Ecto neural progenitor cell (in vitro differentiated cells): Measurements from ENCODE around the gene ZFHX3.
A peak's percentile ranks its signal among the peaks of the same experiment; 100 is the strongest.

Experiments used
- DNase-seq: peaks from one replicate; pipeline ENCODE4 v3.0.0-alpha.2; 2018; ENCODE audit warnings: low spot score

Gene ZFHX3

GRCh38 chr16:72793017-72793416, 254.9 kb downstream of the ZFHX3 start:
- DNase-seq: no peak

- DNase-seq: no peak
Observed at GRCh38 chr16:72791786-72792185, 256.1 kb downstream of the ZFHX3 start.

GRCh38 chr16:72789921-72790320, 258.0 kb downstream of the ZFHX3 start:
- no peak for DNase-seq

GRCh38 chr16:72789465-72789864, 258.5 kb downstream of the ZFHX3 start:
- DNase-seq: no peak

- no peak for DNase-seq
Observed at GRCh38 chr16:72788269-72788809, 259.6 kb downstream of the ZFHX3 start.

- DNase-seq: peak; percentile 76
Observed at GRCh38 chr16:72787514-72788268, 260.2 kb downstream of the ZFHX3 start.

- DNase-seq: no peak
Observed at GRCh38 chr16:72787130-72787513, 260.8 kb downstream of the ZFHX3 start.

- DNase-seq: no peak
Observed at GRCh38 chr16:72786606-72787005, 261.3 kb downstream of the ZFHX3 start.

- DNase-seq: no peak
Observed at GRCh38 chr16:72785886-72786285, 262.0 kb downstream of the ZFHX3 start.

- no peak for DNase-seq
Observed at GRCh38 chr16:72785171-72785570, 262.8 kb downstream of the ZFHX3 start.

GRCh38 chr16:72783716-72784318, 264.1 kb downstream of the ZFHX3 start:
- no peak for DNase-seq

- DNase-seq: no peak
Observed at GRCh38 chr16:72769876-72770275, 278.1 kb downstream of the ZFHX3 start.

- DNase-seq: no peak
Observed at GRCh38 chr16:72768591-72768990, 279.3 kb downstream of the ZFHX3 start.

GRCh38 chr16:72766506-72766905, 281.4 kb downstream of the ZFHX3 start:
- no peak for DNase-seq

- DNase-seq: no peak
Observed at GRCh38 chr16:72764015-72764654, 283.8 kb downstream of the ZFHX3 start.

- no peak for DNase-seq
Observed at GRCh38 chr16:72760581-72760980, 287.3 kb downstream of the ZFHX3 start.

GRCh38 chr16:72753881-72754280, 294.0 kb downstream of the ZFHX3 start:
- DNase-seq: no peak

- DNase-seq: no peak
Observed at GRCh38 chr16:72752004-72752695, 295.8 kb downstream of the ZFHX3 start.

- no peak for DNase-seq
Observed at GRCh38 chr16:72751076-72751475, 296.9 kb downstream of the ZFHX3 start.

- no peak for DNase-seq
Observed at GRCh38 chr16:72749091-72749490, 298.8 kb downstream of the ZFHX3 start.

- DNase-seq: no peak
Observed at GRCh38 chr16:72744076-72744793, 303.7 kb downstream of the ZFHX3 start.
